Activated naive CD8-positive, alpha-beta T cell treated with anti-CD3 and anti-CD28 coated beads, Interleukin-2, amount 50 U/mL, for 16 hours (primary cell): ENCODE results near the gene MYRF.

ENCODE experiments used
- DNase-seq: peaks from one replicate; pipeline ENCODE4 v3.0.0-alpha.2; 2020; ENCODE audit warnings: low read depth, low spot score

Gene MYRF

DNA sequence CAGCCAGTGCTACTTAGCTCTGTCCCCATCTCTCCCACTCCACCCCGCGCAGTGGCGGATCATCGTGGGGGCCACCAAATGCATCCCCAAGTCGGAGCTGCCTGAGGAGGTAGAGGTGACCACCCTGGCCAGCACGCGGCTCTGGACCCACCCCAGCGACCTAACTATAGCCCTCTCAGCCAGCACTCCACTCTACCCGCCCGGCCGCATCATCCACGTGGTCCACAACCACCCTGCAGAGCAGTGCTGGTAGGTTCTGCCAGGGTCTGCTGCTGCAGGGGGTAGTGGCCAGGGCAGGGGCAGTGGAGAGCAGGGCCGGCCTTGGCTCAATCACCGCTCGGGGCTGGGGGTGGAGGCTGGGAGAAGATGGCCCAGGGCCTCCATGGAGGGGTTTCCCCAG, 13.0 kb upstream of the MYRF start:
- DNase-seq: no peak

- no peak for DNase-seq
Observed at GRCh38 chr11:61739966-61740365, 12.5 kb upstream of the MYRF start.

GRCh38 chr11:61742391-61742790, 10.0 kb upstream of the MYRF start:
- no peak for DNase-seq

- DNase-seq: no peak
Observed at GRCh38 chr11:61743486-61744095, 8.8 kb upstream of the MYRF start.

- no peak for DNase-seq
Observed at GRCh38 chr11:61744181-61744580, 8.3 kb upstream of the MYRF start.

DNA sequence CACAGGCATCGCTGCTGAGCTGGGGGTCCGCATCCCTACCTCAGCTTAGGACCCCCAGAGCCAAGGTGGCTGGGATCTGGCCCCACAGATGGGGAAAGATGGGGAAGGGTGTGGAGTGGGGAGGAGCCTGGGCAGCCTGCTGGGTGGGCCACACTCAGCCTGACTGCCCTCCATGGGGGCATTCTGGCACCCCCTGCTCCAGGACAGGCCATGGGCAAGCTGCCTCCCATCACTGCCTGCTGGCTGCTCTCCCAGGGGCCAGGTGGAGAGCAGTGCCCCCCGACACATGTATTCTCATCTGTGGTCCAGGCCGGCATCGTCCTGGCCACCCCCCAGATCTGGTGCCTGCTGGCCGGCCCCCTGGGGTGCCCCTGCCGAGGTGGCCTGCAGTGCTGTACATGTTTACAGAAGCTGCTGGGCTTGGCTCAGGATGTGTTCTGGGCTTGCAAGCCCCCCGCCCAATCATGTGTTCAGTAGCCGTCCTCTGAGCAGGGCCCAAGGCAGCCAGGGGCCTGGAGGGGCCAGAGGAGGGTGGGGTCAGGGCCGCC, 7.8 kb upstream of the MYRF start:
- DNase-seq: no peak

DNA sequence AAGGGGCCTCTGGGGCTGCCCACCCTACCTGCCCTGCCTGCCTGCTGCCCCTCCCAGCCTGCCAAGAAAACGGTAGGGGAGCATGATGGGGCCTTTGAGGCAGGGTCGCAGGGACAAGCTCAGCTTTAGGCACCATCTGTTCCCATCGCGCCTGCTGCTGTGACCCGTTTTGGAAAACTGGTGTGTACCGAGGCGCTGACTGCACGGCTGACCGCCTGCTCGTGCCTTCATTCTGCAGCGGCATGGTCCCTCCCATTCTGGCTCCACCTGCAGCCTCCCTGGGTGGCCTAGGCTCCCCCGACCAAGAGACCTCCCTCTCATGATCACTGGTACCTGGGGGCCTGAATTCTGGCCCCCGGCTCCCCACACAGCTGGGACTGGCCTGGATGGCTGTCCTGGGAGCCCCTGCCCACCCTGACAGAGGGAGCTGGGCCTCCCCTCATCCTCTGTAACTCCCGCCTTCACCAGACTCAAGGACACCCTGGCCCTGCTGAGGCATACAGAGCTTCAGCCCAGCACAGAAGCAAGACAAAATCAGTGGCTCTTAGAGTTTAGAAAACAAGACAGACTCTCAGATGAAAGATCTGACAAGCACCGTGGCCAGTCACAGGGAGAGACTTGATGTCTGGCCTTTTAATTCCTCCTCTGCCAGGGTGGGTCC, 6.5 kb upstream of the MYRF start:
- DNase-seq: no peak

DNA sequence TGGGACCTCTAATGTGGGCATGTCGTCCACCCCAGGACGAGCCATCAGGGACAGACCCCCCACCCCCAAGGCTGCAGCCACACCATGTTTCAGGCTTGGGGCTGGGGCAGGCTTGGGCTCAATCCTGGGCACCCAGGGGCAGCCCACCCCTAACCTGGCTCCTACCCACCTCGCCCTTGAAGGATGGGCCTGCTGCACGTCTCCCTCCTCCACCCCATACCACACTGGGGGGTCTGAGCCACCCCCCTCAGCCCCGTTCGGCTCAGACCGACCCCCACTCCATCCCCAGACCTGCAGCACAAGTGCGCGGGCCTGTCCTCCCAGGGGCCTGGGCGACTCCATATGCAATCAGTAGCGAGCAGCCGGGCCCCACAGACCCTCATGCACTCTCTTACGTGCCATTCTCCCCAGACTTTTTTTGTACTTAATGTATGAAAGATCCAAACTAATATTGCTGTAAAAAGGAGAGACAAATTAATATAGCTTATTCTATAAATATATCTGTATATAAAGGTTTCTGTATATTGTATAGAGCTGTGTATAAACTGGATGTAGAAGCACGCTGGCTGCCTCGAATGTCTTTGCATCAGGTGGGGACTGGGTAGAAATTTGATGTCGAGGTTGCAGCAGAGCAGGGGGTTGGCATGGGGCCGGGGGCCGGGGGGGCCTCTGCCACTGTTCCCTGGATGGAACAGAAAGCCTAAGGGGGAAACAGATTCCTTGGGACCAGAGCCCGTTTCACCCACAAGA, 5.8 kb upstream of the MYRF start:
- DNase-seq: no peak

DNA sequence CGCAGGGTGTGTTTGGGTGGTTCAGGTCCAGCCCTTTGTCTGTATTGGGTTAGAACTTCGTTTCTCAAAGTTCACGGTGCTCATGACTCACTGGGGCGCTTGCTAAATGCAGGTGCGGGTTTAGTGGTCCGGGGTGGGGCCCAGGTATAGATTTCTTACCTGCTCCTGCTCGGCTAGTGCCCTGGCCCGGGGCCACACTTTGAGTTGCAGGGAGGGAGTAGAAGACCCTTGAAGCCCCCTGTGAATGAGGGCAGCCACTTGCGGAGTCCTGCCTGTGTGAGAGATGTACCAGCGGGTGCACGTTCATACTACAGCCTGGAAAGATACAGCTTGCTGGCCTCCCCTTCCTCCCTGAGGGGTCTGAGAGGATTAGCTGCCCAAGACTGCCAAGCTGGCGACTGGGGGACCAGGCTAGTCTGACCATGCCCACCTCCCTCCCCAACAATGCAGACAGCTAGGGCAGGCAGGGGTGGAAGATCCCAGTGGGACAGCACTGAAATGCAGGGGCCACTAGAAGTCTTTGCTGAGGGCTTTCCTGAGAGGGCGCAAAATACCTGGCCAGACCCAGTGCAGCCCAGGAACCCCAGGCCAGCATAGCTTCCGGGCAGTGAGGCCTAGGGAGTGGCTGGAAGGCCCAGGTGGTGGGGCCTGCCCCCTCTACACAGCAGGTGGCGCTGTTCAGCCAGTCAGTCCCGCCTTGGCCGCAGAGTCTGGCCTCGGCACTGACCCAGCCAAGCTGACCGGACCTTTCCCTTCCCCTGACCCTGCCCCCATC, 5.1 kb upstream of the MYRF start:
- no peak for DNase-seq

GRCh38 chr11:61747967-61748285, 4.5 kb upstream of the MYRF start:
- no peak for DNase-seq

DNA sequence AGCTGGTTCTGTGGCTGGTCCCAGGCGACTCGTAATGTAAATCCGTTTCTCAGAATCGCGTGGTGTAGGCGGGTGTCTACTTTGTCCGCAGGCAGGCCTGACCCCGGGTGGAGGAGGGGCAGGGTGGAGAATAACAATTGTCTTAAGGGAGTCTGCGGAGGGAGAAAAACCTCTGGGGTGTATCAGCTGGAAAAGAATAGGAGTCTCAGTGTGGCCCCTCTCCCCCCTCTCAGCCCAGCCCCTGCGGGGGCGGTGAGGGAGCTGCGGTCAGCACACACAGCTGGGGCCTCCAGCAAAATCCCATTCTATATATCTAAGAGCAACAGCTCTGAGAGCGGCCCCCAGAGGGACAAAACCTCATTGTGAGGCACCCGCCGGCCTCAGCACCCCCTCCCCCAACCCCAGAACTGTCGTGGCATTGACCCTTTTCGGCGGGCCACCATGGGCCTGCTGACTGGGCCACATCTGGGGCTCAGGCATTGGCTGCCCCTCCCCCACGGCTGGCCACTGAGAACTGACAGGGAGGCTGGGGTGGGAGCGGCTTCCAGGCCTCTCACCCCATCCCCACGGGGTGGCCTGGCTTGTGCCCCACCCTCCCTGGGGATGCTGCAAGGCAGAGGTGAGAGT, 2.7 kb upstream of the MYRF start:
- no peak for DNase-seq

DNA sequence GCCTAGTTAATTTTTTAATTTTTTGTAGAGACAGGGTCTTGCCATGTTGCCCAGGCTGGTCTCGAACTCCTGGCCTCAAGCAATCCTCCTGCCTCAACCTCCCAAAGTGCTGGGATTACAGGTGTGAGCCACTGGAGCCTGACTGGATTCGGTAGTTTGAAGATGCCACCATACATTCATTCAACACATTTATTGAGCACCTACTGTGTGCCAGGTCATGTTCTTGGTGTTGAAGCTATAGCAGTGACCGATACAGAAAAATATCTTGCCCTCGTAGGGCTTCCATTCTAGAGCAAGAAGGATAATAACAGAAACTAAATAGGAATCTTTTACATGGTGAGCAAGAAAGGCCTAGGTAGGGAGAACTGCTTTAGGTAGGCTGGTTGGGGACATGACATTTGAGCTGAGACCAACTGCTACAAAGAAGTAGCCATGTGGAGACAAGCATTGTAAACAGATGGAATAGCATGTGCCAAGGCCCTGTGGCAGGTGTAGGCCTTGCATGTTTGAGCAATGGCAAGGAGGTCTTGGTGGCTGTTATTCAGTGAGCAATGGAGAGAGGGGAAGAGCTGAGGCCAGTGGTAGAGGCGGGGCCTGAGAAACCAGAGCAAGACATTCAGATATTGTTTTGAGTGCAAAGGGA, 1.7 kb upstream of the MYRF start:
- DNase-seq: no peak

- no peak for DNase-seq
Observed at GRCh38 chr11:61751384-61751783, 1.1 kb upstream of the MYRF start.

DNA sequence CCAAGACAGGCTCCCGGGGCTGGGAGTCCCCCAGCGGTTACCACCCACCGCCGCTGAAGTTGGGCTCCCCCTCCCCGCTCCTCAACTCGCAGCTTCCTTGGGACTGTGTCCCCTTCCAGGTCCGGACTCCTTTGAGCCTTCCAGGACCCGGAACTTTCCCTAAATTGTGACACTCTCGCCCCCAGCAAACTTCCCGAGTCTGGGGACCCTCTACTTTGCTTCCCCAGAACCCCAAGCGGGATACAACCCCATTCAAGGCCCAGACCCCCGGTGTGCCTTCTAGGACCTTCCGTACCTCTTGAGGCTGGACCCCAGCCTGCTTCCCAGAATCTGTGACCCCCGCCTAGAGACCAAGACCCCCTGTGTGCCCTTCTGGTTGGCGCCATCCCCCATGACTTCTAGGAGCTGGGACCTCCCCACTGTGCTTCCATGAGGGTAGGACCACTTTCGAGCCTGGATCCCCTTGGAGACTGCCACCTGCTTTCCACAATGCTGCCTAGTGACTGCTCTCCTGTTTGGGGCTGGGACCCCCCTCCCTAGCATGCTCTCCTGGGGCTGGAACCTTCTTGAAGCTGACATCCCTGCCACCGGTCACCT, 587 bp downstream of the MYRF start:
- DNase-seq: no peak

DNA sequence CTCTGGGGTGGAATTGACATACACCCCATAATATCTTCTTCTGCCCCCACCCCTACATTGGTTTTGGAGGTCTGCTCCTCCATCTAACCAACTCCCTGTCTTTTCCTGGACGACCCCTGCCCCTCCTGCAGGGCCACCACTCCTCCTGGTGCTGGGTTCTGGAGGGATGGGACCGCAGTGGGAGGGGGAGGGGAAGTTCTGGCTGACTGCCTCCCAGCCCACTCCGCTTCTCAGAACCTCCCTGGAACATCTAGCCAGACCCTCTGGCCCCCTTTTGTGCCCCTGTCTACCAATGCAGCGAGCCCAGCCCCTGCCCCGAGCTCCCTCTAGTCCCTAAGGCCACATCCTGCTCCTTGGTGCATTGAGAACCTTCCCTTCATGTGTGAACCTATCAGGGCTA, 1.2 kb downstream of the MYRF start:
- no peak for DNase-seq

DNA sequence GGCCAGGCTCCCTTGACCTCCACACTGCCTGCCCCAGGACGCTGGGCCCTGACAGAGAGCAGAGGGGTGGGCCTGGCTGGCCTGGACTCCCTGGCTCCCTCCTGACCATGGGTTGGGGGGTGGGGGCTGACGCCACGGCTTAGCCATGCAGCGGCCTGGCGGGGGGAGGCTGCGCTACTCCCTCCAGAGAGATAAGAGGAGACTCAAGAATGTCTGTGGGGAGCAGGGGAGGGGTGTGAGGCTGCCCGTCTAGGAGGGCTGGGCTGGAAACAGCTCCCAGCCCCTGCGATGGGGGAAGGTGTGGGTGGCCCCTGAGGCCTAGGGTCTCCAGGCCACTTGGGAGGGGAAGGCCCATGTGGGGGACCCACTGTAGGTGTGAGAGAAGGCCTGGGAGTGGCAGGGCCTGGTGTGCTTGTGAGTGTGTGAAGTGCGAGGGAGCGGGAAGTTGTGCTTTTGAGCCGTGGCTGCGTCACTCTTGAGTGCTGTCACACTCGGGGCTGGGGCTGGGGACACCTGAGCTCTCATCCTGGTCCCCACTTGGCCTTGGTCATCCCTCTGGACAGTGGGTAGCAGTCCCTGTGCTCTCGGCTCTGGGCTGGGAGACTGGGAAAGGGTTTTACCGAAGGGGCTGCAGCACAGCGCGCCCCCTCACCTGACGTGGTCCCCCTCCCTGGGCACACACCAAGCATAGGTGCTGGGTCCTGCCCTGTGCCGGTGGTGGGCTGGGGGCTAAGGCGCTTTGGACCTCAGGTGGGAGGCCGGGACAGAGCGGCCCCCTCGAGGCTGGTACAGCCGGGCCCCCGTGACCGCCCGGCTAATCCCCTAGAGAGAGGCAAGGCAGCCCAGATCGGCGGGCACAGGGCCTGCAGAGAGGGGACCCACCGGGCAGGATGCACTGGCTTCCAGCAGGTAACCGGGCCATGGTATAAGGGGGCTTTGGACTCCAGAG, 2.4 kb downstream of the MYRF start:
- DNase-seq: no peak

GRCh38 chr11:61756147-61756451, 3.7 kb downstream of the MYRF start:
- DNase-seq: no peak

- DNase-seq: no peak
Observed at GRCh38 chr11:61756452-61757212, 4.2 kb downstream of the MYRF start.

DNA sequence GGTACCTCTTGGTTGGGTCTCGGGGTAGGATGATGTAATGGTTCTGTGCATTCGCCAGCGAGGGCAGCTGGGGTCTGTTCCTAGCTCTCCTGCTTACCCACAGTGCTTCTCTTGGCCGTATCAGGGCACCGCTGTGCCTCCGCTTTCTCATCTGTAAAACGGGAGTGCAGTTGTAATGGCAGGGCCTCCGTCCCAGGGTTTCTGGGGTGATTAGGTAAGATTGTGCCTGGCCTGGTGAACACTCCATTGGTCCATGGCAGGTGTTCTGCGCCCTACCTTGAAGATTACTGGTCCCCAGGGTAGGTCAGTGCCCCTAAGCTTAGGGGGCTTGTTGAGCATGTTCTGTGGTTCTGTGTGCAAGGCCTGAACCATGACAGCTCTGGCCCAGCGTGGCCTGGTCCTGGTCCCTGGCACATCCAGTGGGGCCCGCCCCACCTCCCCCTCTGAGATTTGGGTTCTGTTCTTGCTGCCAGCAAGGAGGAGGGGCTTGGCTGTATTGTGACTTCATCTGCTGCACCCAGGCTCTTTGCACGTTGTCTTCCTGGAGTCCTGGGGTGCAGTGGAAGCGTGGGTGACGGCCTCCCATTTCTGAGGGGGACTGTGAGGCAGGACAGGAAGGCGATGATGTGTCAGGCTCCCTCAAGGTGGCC, 4.9 kb downstream of the MYRF start:
- no peak for DNase-seq
